Measurements from ENCODE around the gene SIAH2.

SIAH2 gene

DNA sequence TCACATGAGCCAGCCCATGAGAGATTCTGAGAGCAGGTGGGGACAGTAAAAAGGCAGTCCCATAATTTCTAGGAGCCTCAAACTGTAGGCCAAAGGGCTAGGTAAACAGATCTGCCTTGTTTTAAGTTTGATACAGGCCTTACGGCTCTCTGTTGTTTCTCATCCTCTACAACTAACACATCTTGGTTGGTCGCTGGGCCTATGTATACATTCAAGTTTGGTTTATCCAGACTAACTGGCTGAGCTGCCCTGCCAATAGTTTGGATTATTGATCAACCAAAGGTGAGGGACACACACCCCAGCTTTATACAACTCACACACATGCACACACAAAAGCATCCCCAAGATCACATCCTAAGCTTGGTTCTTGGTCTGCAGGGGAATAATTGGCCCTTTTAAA lies 3.0 kb downstream of the SIAH2 start:
- H3K4me1 ChIP-seq (ENCODE audit: insufficient read depth, low read length, severe bottlenecking), result peaks cover 56% of the 10 kb centered on the region
- H3K27me3 ChIP-seq (ENCODE audit: insufficient read depth, low read length), result no peaks in the 10 kb centered on the region
- TF ChIP-seq, protein P1, sequence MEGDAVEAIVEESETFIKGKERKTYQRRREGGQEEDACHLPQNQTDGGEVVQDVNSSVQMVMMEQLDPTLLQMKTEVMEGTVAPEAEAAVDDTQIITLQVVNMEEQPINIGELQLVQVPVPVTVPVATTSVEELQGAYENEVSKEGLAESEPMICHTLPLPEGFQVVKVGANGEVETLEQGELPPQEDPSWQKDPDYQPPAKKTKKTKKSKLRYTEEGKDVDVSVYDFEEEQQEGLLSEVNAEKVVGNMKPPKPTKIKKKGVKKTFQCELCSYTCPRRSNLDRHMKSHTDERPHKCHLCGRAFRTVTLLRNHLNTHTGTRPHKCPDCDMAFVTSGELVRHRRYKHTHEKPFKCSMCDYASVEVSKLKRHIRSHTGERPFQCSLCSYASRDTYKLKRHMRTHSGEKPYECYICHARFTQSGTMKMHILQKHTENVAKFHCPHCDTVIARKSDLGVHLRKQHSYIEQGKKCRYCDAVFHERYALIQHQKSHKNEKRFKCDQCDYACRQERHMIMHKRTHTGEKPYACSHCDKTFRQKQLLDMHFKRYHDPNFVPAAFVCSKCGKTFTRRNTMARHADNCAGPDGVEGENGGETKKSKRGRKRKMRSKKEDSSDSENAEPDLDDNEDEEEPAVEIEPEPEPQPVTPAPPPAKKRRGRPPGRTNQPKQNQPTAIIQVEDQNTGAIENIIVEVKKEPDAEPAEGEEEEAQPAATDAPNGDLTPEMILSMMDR (IDR thresholded peaks at IDR 0.05; ENCODE audit: low read length), result no peak
- TF ChIP-seq EZH2 (IDR thresholded peaks at IDR 0.05; ENCODE audit: borderline replicate concordance, low read length), result no peak
- H3K9me2 ChIP-seq (ENCODE audit: low read depth, low read length), result no peaks in the 10 kb centered on the region
- H3K4me3 ChIP-seq (ENCODE audit: low read depth, low read length, poor library complexity, severe bottlenecking), result peak overlapping the region; percentile 86
- H3K79me2 ChIP-seq (ENCODE audit: insufficient read depth, low read length), result peaks cover 68% of the 10 kb centered on the region
- H3K4me2 ChIP-seq (ENCODE audit: low read length), result peak overlapping the region; percentile 83
- no peaks in the 10 kb centered on the region; the same call in 1 of the 2 replicates for H3F3A ChIP-seq (ENCODE audit: insufficient read depth, low read length)
- peaks cover 59% of the 10 kb centered on the region for H3K36me3 ChIP-seq (ENCODE audit: insufficient read depth, low read length)
- H2AFZ ChIP-seq (ENCODE audit: low read length), result no peak overlapping the region
- H3K9me3 ChIP-seq (ENCODE audit: low read length), result no peaks in the 10 kb centered on the region
- H3K9ac ChIP-seq (ENCODE audit: low read length), result peak overlapping the region; percentile 89
- H3K27ac ChIP-seq (ENCODE audit: low read depth, low read length, poor library complexity, severe bottlenecking), result peak overlapping the region; percentile 94
- no peaks in the 10 kb centered on the region for H4K20me1 ChIP-seq (ENCODE audit: insufficient read depth, low read length)

- H2AFZ ChIP-seq (ENCODE audit: low read length), result no peak overlapping the region
- peak overlapping the region; percentile 94 for H3K27ac ChIP-seq (ENCODE audit: low read depth, low read length, poor library complexity, severe bottlenecking)
- H3K79me2 ChIP-seq (ENCODE audit: insufficient read depth, low read length), result peaks cover 74% of the 10 kb centered on the region
- H3K9ac ChIP-seq (ENCODE audit: low read length), result no peak overlapping the region; the same call in 1 of the 2 replicates
- TF ChIP-seq, protein P1 (IDR thresholded peaks at IDR 0.05; ENCODE audit: low read length), result no peak
- TF ChIP-seq EZH2 (IDR thresholded peaks at IDR 0.05; ENCODE audit: borderline replicate concordance, low read length), result no peak
- H3K9me3 ChIP-seq (ENCODE audit: low read length), result no peaks in the 10 kb centered on the region
- H3F3A ChIP-seq (ENCODE audit: insufficient read depth, low read length), result no peaks in the 10 kb centered on the region; the same call in 1 of the 2 replicates
- H4K20me1 ChIP-seq (ENCODE audit: insufficient read depth, low read length), result no peaks in the 10 kb centered on the region
- H3K4me1 ChIP-seq (ENCODE audit: insufficient read depth, low read length, severe bottlenecking), result peaks cover 53% of the 10 kb centered on the region
- peak overlapping the region; percentile 83 for H3K4me2 ChIP-seq (ENCODE audit: low read length)
- H3K27me3 ChIP-seq (ENCODE audit: insufficient read depth, low read length), result no peaks in the 10 kb centered on the region
- no peaks in the 10 kb centered on the region for H3K9me2 ChIP-seq (ENCODE audit: low read depth, low read length)
- H3K36me3 ChIP-seq (ENCODE audit: insufficient read depth, low read length), result peaks cover 63% of the 10 kb centered on the region
- peak overlapping the region; percentile 86 for H3K4me3 ChIP-seq (ENCODE audit: low read depth, low read length, poor library complexity, severe bottlenecking)
Observed at GRCh38 chr3:150759319-150759718, 3.6 kb downstream of the SIAH2 start.

GRCh38 chr3:150757768-150758167 lies 5.2 kb downstream of the SIAH2 start:
- no peaks in the 10 kb centered on the region; the same call in 1 of the 2 replicates for H3F3A ChIP-seq (ENCODE audit: insufficient read depth, low read length)
- H3K27ac ChIP-seq (ENCODE audit: low read depth, low read length, poor library complexity, severe bottlenecking), result peak overlapping the region; percentile 24
- H3K4me2 ChIP-seq (ENCODE audit: low read length), result no peak overlapping the region
- H3K4me3 ChIP-seq (ENCODE audit: low read depth, low read length, poor library complexity, severe bottlenecking), result no peak overlapping the region
- no peaks in the 10 kb centered on the region for H3K9me2 ChIP-seq (ENCODE audit: low read depth, low read length)
- H3K4me1 ChIP-seq (ENCODE audit: insufficient read depth, low read length, severe bottlenecking), result peaks cover 49% of the 10 kb centered on the region
- H3K9me3 ChIP-seq (ENCODE audit: low read length), result no peaks in the 10 kb centered on the region
- H3K36me3 ChIP-seq (ENCODE audit: insufficient read depth, low read length), result peaks cover 78% of the 10 kb centered on the region
- H3K27me3 ChIP-seq (ENCODE audit: insufficient read depth, low read length), result no peaks in the 10 kb centered on the region
- no peak overlapping the region for H3K9ac ChIP-seq (ENCODE audit: low read length)
- no peak for TF ChIP-seq EZH2 (IDR thresholded peaks at IDR 0.05; ENCODE audit: borderline replicate concordance, low read length)
- TF ChIP-seq, protein P1 (IDR thresholded peaks at IDR 0.05; ENCODE audit: low read length), result no peak
- no peaks in the 10 kb centered on the region for H4K20me1 ChIP-seq (ENCODE audit: insufficient read depth, low read length)
- no peak overlapping the region for H2AFZ ChIP-seq (ENCODE audit: low read length)
- H3K79me2 ChIP-seq (ENCODE audit: insufficient read depth, low read length), result peaks cover 90% of the 10 kb centered on the region
